Measurements from ENCODE around the gene ACTN1.

ACTN1 gene

DNA sequence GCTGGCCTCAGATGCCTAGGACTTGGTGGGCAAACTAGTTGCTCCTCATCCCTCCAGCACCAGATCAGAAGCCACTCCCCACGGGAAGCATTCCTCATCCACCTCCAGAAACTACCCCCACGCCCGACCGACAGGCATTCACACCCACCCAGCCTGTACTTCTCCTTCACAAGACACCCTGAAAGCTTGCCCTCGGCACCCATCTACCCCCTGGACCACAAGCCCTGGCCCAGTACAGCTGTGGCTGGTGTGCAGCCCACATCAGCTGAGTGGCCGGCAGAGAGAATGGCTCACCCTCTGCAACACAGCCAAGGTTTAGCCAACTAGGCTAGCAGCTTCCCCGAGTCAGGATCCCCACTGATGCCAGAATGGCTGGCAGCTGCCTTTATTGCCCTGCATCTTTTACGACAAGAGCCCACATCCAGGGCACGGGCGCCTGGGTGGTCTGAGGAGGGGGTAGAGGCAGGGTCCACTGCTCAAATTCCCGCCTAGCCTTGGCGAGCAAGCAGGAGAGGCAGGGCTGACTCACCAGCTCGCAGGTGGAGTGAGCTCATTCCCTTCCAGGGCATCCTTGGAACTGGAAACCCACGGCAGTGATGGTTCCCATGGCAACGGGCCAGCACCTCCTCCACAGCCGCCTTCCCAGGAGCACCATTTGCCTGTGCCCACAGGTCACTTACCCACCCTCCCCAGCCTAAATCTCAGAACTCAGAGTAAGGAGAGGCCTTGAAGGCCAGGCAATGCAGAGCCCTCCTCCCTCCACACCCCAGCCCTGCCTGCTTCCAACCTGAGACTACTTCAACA lies 17.1 kb downstream of the ACTN1 start:
- TF ChIP-seq, protein P1, sequence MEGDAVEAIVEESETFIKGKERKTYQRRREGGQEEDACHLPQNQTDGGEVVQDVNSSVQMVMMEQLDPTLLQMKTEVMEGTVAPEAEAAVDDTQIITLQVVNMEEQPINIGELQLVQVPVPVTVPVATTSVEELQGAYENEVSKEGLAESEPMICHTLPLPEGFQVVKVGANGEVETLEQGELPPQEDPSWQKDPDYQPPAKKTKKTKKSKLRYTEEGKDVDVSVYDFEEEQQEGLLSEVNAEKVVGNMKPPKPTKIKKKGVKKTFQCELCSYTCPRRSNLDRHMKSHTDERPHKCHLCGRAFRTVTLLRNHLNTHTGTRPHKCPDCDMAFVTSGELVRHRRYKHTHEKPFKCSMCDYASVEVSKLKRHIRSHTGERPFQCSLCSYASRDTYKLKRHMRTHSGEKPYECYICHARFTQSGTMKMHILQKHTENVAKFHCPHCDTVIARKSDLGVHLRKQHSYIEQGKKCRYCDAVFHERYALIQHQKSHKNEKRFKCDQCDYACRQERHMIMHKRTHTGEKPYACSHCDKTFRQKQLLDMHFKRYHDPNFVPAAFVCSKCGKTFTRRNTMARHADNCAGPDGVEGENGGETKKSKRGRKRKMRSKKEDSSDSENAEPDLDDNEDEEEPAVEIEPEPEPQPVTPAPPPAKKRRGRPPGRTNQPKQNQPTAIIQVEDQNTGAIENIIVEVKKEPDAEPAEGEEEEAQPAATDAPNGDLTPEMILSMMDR (IDR thresholded peaks at IDR 0.05; ENCODE audit: low read depth, low read length), result no peak
- H3K4me3 ChIP-seq (ENCODE audit: low read depth, low read length), result no peak overlapping the region

DNA sequence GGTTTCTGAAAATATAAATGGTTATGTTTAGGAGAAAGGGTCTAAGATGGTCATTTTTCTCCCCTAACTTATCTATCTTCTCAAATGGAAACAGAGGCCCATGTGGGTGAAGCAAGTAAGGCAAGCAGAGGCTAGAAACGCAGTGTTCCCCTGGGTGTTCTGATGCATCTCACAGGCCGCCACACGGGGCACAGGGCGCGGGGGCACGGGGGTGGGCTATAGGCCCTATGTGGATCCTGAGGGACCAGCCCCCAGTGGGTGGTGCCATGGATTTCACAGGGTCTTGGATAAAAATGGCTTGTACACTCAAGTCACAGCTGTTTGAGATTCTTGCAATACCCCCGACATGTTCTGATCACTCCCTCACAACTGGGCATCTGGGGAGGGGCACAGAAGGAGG lies 17.7 kb downstream of the ACTN1 start:
- TF ChIP-seq, protein P1 (IDR thresholded peaks at IDR 0.05; ENCODE audit: low read depth, low read length), result no peak
- no peak overlapping the region for H3K4me3 ChIP-seq (ENCODE audit: low read depth, low read length)

DNA sequence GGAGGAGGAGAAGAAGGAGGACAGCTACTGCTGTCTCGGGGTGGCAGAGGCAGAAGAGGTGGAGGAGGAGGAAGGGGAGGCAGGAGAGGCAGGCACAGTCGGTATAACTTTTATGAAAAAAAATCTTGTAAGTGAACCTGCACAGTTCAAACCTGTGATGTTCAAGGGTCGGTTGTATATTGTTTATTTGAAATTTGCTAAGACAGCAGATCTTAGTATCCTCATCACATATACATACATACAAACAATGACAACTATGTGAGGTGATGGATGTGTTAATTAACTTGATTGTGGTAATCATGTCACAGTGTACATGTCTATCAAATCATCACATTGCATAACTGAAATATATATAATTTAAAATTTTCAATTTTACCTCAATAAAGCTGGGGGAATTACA lies 19.0 kb downstream of the ACTN1 start:
- no peak overlapping the region for H3K4me3 ChIP-seq (ENCODE audit: low read depth, low read length)
- TF ChIP-seq, protein P1 (IDR thresholded peaks at IDR 0.05; ENCODE audit: low read depth, low read length), result no peak

DNA sequence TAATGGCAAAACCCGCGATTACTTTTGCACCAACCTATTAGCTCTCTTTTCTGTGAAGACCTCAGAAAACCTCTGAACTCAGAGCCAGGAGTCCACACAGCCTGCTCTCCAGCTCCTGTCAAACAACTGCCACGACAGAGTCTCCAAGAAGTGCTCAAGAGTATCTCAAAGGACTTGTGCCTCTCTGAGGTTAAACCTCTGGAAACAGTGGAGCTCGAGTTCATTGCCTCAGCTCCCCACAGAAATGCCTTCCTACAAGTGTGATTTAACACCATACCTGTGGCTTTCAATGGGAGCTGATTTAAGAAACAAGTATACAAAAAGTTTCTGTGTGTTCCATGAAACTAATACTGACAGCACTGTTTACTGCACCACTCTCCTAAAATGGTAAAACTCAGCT lies 20.1 kb downstream of the ACTN1 start:
- TF ChIP-seq, protein P1 (IDR thresholded peaks at IDR 0.05; ENCODE audit: low read depth, low read length), result no peak
- no peak overlapping the region for H3K4me3 ChIP-seq (ENCODE audit: low read depth, low read length)

DNA sequence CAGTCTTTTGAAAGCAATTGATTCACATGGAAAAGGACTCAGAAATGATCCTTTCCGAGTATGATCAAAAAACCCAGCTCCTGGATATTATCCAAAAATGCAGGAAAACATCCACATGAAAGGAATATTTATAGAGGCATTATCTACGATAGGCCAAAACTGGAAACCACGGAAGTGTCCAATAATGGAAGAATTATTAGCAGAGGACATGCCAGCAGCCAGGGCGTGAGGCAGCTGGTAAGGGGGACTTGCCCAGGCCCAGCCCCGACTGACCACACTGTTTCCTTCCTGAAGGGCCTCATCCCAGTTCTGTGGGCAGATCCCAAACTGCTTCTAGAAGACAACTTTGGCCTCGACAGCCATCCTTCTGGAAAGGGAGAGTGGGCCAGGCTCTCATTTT lies 20.5 kb downstream of the ACTN1 start:
- no peak overlapping the region for H3K4me3 ChIP-seq (ENCODE audit: low read depth, low read length)
- TF ChIP-seq, protein P1 (IDR thresholded peaks at IDR 0.05; ENCODE audit: low read depth, low read length), result no peak

DNA sequence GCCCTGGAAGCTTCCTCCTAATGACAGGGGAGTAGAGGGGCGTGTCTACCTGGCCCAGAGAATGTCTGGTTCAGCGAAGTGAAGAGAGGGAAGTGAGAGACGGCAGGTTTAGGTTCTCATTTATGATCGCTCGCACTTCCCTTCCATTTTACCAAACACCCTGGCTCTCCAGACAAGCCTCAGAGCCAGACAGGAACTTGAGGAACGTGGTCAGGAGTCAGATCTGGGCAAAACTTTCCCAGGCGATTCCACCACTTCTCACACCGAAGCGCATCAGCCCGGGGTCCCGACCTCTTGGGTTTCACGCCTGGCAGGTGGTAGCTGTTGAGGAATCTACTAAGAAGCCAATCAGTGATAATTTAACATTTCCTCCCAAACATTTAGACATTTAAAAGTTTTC lies 21.3 kb downstream of the ACTN1 start:
- no peak overlapping the region for H3K4me3 ChIP-seq (ENCODE audit: low read depth, low read length)
- TF ChIP-seq, protein P1 (IDR thresholded peaks at IDR 0.05; ENCODE audit: low read depth, low read length), result no peak

DNA sequence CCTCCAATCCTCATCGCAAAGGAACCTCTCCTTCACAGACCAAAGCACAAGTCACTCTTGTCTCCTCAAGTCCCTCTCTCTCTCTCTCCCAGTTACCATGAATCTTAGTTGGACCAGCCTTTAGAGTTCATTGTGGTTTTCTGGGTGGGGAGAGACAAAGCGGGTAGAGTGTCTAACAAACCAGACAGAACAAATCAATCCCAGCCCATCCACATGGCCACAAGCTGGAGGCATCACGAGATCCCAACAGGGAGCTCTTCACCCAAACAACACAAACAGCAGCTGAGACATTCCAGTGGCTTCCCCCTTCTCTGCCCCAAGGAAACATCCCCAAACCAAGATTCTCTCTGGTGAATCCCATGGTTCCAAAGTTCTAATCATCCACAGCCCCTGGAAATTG lies 22.4 kb downstream of the ACTN1 start:
- H3K4me3 ChIP-seq (ENCODE audit: low read depth, low read length), result no peak overlapping the region
- TF ChIP-seq, protein P1 (IDR thresholded peaks at IDR 0.05; ENCODE audit: low read depth, low read length), result no peak

Data from WI38 (cell line).